NCI-H82 (cell line): Measurements from ENCODE around the gene PLXND1.
"Not testable (repeated sequence)": the region's sequence is repeated elsewhere in the genome, so short reads cannot be mapped to it uniquely, and the experiment has no call there.

Source experiments
- DNase-seq: peaks from one replicate; lab custom pipeline; 2025; lab: John Stamatoyannopoulos, UW

The PLXND1 gene

DNA sequence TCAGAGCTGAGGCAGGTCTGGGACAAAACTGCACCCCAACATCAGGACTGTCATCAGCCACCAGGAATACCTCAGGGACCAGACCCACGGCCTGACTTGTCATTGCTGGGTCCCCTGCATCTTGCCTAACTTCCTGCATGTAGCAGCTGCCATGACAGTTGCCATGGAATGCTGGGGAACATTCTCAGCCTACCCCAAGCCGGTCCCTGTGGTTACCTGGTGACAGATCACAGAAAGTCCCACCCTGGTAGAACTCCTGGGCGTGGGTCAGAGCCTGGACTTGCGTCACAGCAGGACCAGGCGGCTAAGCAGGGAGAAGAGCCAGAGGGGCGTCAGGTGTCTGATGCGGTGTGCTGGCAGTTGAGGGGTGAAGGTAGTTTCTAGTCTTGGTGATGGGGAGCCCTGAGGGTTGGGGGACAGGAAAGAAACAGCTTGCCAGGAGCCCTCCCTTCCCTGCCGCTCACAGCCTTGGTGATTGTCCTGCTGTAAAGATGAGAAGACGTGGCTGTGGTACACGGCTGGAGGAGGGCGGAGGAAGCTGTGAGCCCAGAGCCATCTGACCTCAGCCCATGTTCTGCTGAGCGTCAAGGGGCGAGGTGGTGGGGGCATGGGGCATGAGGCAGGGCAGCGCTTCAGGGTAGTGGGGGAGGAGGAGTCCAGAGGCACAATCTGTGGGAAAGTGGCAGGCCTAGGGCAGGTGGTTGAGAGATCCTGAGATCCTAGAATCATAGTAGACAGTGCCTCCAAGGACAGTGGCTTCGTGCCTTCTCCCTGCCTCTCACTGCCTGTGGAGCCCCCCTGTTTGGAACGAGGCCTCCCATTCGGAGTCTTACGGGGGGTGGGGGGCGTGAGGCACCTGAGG is 58.1 kb downstream of the PLXND1 start:
- DNase-seq = no peak

DNA sequence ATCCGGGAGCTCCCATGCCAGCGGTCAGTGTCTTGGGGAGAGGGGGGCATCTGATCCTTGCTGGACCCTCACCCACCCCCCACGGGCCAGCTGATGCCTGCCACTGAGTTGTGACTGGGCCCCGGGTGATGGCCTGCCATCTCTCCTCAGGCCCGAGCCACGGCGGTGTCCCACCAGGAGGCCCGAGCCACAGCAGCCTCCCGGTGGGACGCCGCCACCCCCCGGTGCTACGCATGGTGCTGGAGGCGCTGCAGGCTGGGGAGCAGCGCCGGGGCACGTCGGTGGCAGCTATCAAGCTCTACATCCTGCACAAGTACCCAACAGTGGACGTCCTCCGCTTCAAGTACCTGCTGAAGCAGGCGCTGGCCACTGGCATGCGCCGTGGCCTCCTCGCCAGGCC is 59.2 kb downstream of the PLXND1 start:
- no peak for DNase-seq

DNA sequence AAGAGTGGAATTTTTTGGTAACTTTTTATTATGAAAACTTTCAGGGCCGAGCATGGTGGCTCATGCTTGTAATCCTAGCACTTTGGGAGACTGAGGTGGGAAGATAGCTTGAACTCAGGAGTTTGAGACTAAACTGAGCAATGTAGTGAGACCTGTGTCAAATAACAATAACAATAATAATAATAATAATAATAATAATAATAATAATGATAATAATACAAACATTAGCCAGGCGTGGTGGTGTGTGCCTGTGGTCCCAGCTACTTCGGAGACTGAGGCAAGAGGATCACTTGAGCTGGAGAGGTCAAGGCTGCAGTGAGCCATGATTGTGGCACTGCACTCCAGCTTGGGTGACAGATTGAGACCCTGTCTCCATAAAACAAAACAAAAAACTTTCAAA is 60.5 kb downstream of the PLXND1 start:
- not testable (repeated sequence) for DNase-seq

- DNase-seq = no peak
Observed at GRCh38 chr3:129543999-129544398, 62.5 kb downstream of the PLXND1 start.

DNA sequence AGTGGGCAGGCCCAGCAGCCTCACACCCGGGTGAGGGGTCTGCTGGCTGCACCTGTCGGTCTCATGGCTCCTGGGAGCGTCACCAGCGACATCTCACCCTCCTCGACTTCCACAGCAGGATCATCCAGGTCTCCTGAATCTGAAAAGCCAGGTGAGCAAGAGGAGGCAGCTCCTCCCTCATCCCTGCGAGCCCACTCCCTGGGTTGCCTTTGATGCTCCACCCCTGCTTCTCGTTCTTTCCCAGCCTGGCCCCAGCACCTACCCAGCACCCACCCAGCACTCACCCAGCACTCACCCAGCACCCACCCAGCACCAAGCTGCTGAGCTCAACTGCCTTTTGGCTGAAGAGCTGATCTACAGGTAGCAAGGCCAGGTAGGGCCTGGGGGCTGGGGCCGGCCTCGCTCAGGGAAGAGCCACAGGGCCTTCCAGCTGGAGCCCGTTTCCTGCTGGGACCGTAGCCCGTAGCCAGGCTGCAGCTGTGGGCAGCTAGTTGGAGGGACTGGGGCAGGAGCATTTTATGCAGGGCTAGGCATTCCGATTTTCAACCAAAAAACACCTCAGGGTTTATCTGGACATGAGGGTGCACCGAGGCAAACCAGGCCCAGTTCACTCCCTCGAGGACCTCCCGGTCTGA is 63.2 kb downstream of the PLXND1 start, which contains the start of gene H1-8:
Gene H1-8, plus strand, starts transcription at position 20 of the 635 bp plus-strand sequence. Its CDS starts 44 bp downstream, at position 64.
- no peak for DNase-seq

- DNase-seq = no peak
Observed at GRCh38 chr3:129542747-129543146, 63.7 kb downstream of the PLXND1 start.

DNA sequence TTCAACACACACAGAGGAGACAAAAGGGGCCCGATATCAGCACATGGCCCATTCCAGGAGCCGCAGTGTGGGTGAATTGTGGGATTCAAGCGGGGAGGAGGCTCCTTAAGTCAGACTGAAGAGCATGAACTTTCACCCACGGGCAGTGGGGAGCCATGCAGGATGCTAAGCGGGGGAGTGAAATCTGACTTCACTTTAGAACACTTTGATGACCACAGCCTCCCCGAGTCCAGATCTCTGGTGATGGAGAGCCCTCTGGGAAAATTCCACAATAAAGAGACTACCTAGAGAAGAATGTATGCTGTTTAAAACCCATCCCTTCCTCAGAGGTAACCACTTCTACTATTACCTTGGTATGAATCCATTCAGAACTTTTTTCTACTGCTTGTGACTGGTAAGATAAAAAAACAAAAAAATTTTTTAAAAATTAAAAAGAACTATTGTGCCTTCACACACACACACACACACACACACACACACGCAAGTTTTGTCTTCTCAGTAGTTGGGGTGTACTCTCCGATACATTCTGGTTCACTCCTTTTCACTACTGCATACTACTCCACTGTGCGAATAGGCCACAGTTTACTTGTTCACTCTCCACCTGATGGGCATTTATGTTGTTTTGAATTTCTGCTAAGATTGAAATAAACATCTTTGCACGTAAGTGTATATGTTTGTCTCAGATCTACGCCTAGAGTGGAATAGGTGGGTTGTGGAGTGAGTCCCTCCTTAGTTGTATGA is 65.5 kb downstream of the PLXND1 start:
- DNase-seq = no peak

DNA sequence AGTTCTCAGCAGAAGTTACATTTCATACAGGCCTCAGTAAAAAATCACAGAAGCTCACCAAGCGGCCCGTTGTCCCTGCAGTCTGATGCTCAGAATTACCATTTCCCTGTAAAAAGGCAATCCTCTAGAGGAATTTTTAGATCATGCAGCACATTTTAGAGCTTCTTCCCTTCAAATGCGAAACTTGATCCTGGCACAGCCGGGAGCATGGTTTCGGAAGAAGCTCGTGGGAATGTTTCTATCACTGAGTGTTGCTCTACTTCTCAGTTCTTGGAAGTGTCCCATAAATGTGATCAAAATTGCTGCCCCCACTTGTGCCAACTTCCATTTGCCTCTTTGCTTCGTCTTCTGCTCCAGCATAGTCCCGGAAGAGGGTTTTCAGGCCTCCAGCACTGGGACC is 67.3 kb downstream of the PLXND1 start:
- no peak for DNase-seq

DNA sequence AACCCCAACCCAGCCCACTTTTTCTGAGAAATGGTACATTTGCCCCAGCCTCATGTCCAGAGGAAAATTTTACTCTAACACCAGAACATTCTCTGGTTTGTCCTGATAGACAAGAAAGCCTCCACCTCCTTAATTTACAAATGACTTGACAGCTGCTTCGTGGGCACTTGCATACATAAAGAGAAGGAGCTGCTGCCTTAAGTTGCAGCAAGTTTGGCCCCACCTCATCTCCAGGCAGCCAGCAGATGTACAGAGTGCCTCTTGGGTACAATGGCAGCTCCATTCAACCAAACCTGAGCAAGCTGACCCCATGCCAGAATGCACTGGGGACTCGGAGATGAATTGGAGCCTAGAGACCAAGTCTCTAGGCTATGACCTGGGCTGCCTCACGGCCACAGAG is 69.7 kb downstream of the PLXND1 start:
- DNase-seq = no peak

- no peak for DNase-seq
Observed at GRCh38 chr3:129536374-129536667, 70.2 kb downstream of the PLXND1 start.

DNA sequence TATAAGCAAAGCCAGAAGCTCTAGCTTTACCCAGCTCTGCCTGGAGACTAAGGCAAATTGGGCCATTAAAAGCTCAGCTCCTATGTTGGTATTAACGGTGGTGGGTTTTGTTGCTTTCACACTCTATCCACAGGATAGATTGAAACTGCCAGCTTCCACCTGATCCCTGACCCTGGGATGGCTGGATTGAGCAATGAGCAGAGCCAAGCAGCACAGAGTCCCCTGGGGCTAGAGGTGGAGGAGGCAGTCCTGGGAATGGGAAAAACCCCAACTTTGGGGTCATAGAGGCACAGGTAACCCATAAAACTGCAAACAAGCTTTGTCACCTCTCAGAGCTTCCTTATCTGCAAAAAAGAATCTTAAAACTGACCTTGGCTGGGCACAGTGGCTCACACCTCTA is 71.4 kb downstream of the PLXND1 start:
- DNase-seq = no peak

GRCh38 chr3:129534428-129535027 is 71.9 kb downstream of the PLXND1 start:
- DNase-seq = no peak

DNA sequence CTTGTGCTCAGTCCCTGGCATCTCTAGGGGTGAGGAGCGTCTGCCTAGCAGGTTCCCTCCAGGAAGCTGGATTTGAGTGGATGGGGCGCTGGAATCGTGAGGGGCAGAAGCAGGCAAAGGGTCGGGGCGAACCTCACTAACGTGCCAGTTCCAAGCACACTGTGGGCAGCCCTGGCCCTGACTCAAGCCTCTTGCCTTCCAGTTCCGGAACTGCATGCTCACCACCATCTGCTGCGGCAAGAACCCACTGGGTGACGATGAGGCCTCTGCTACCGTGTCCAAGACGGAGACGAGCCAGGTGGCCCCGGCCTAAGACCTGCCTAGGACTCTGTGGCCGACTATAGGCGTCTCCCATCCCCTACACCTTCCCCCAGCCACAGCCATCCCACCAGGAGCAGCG is 73.1 kb downstream of the PLXND1 start:
- no peak for DNase-seq

GRCh38 chr3:129532261-129532660 is 74.2 kb downstream of the PLXND1 start:
- DNase-seq = no peak

GRCh38 chr3:129531699-129532098 is 74.8 kb downstream of the PLXND1 start:
- no peak for DNase-seq

GRCh38 chr3:129530821-129531220 is 75.7 kb downstream of the PLXND1 start:
- no peak for DNase-seq

- DNase-seq = no peak
Observed at GRCh38 chr3:129530251-129530791, 76.2 kb downstream of the PLXND1 start.

DNA sequence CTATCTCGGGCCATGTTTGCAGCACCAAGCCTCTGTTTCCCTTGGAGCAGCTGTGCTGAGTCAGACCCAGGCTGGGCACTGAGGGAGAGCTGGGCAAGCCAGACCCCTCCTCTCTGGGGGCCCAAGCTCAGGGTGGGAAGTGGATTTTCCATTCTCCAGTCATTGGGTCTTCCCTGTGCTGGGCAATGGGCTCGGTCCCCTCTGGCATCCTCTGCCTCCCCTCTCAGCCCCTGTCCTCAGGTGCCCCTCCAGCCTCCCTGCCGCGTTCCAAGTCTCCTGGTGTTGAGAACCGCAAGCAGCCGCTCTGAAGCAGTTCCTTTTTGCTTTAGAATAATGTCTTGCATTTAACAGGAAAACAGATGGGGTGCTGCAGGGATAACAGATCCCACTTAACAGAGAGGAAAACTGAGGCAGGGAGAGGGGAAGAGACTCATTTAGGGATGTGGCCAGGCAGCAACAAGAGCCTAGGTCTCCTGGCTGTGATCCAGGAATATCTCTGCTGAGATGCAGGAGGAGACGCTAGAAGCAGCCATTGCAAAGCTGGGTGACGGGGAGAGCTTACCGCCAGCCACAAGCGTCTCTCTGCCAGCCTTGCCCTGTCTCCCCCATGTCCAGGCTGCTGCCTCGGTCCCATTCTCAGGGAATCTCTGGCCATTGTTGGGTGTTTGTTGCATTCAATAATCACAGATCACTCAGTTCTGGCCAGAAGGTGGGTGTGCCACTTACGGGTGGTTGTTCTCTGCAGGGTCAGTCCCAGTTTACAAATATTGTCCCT is 76.9 kb downstream of the PLXND1 start:
- no peak for DNase-seq

DNA sequence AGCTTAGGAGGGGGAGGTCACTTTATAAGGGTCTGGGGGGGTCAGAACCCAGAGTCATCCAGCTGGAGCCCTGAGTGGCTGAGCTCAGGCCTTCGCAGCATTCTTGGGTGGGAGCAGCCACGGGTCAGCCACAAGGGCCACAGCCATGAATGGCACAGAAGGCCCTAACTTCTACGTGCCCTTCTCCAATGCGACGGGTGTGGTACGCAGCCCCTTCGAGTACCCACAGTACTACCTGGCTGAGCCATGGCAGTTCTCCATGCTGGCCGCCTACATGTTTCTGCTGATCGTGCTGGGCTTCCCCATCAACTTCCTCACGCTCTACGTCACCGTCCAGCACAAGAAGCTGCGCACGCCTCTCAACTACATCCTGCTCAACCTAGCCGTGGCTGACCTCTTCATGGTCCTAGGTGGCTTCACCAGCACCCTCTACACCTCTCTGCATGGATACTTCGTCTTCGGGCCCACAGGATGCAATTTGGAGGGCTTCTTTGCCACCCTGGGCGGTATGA is 77.8 kb downstream of the PLXND1 start, which contains the start of gene RHO:
Gene RHO, plus strand, starts transcription at position 51 of the 512 bp plus-strand sequence. Its CDS starts 95 bp downstream, at position 146.
- no peak for DNase-seq

GRCh38 chr3:129527262-129527661 is 79.2 kb downstream of the PLXND1 start:
- DNase-seq = no peak
